Effector memory CD4-positive, alpha-beta T cell (primary cell): ENCODE results near the gene KCTD20.

Source experiments
- DNase-seq, 3 donors: peaks; one replicate each; pipeline ENCODE4 v3.0.0-alpha.2; 2020
- H3K27ac ChIP-seq: 2 replicates; pipeline ENCODE4 v1.7.0; 2013; ENCODE audit warnings: mild to moderate bottlenecking, low read length, moderate library complexity; ENCODE audit not compliant: insufficient read depth, poor library complexity, severe bottlenecking
- H3K27me3 ChIP-seq: replicated peaks from 2 replicates; pipeline ENCODE4 v1.7.0; 2013; ENCODE audit warnings: mild to moderate bottlenecking, low read length; ENCODE audit not compliant: insufficient read depth, control insufficient read depth, poor library complexity, severe bottlenecking
- H3K36me3 ChIP-seq: 2 replicates; pipeline ENCODE4 v1.7.0; 2013; ENCODE audit warnings: mild to moderate bottlenecking, low read length, moderate library complexity; ENCODE audit not compliant: control insufficient read depth, insufficient read depth
- H3K4me1 ChIP-seq: 2 replicates; pipeline ENCODE4 v1.7.0; 2013; ENCODE audit warnings: low read length, mild to moderate bottlenecking; ENCODE audit not compliant: control insufficient read depth, insufficient read depth, poor library complexity, severe bottlenecking
- H3K4me3 ChIP-seq: 2 replicates; pipeline ENCODE4 v1.7.0; 2013; ENCODE audit warnings: low read length, low read depth, mild to moderate bottlenecking; ENCODE audit not compliant: insufficient read depth, poor library complexity, severe bottlenecking
- H3K9me3 ChIP-seq: 2 replicates; pipeline ENCODE4 v1.7.0; 2013; ENCODE audit warnings: mild to moderate bottlenecking, low read length, moderate library complexity; ENCODE audit not compliant: control insufficient read depth

Gene KCTD20

GRCh38 chr6:36504982-36505381, 62.2 kb downstream of the KCTD20 start:
- H3K9me3 ChIP-seq: no peaks in the 10 kb centered on the region
- no peaks in the 10 kb centered on the region for H3K27me3 ChIP-seq
- H3K27ac ChIP-seq: no peak overlapping the region
- peaks cover 21% of the 10 kb centered on the region for H3K4me1 ChIP-seq
- no peak overlapping the region for H3K4me3 ChIP-seq
- no peak for DNase-seq
- peaks cover 29% of the 10 kb centered on the region for H3K36me3 ChIP-seq

- Histone ChIP-seq H3K36me3 (peaks cover 36% of the 10 kb centered on the region), H3K27me3 (no peaks in the 10 kb centered on the region), H3K4me1 (peaks cover 21% of the 10 kb centered on the region), H3K27ac (peak overlapping the region; percentile 35), H3K4me3 (no peak overlapping the region), H3K9me3 (no peaks in the 10 kb centered on the region)
- DNase-seq: no peak
Observed at GRCh38 chr6:36505744-36506534, 63.1 kb downstream of the KCTD20 start.

- H3K27me3 ChIP-seq: no peaks in the 10 kb centered on the region
- H3K36me3 ChIP-seq: peaks cover 43% of the 10 kb centered on the region
- H3K4me1 ChIP-seq: peaks cover 21% of the 10 kb centered on the region
- H3K4me3 ChIP-seq: no peak overlapping the region
- no peak for DNase-seq
- H3K27ac ChIP-seq: peak overlapping the region; percentile 35
- H3K9me3 ChIP-seq: no peaks in the 10 kb centered on the region
Observed at GRCh38 chr6:36506611-36507010, 63.8 kb downstream of the KCTD20 start.

- peaks cover 46% of the 10 kb centered on the region for H3K36me3 ChIP-seq
Observed at GRCh38 chr6:36508532-36508931, 65.7 kb downstream of the KCTD20 start.

GRCh38 chr6:36510365-36510764, 67.6 kb downstream of the KCTD20 start:
- peaks cover 21% of the 10 kb centered on the region for H3K4me1 ChIP-seq
- H3K36me3 ChIP-seq: peaks cover 47% of the 10 kb centered on the region
- H3K27me3 ChIP-seq: no peaks in the 10 kb centered on the region
- no peak for DNase-seq
- H3K9me3 ChIP-seq: no peaks in the 10 kb centered on the region
- H3K27ac ChIP-seq: no peak overlapping the region
- no peak overlapping the region for H3K4me3 ChIP-seq

More at GRCh38 chr6:36508532-36508931, 65.7 kb downstream of the KCTD20 start:
- H3K4me3 ChIP-seq: no peak overlapping the region
- no peaks in the 10 kb centered on the region for H3K9me3 ChIP-seq
- DNase-seq: no peak
- H3K4me1 ChIP-seq: peaks cover 21% of the 10 kb centered on the region
- no peak overlapping the region for H3K27ac ChIP-seq
- H3K27me3 ChIP-seq: no peaks in the 10 kb centered on the region

- Histone ChIP-seq H3K9me3 (no peaks in the 10 kb centered on the region), H3K4me1 (peaks cover 5% of the 10 kb centered on the region), H3K36me3 (peaks cover 72% of the 10 kb centered on the region), H3K27me3 (no peaks in the 10 kb centered on the region), H3K27ac (no peak overlapping the region), H3K4me3 (no peak overlapping the region)
- DNase-seq: no peak
Observed at GRCh38 chr6:36514554-36515456, 72.0 kb downstream of the KCTD20 start.

GRCh38 chr6:36515844-36516243, 73.0 kb downstream of the KCTD20 start:
- H3K27me3 ChIP-seq: no peaks in the 10 kb centered on the region
- H3K4me1 ChIP-seq: peaks cover 9% of the 10 kb centered on the region
- no peak for DNase-seq
- no peak overlapping the region for H3K4me3 ChIP-seq
- no peaks in the 10 kb centered on the region for H3K9me3 ChIP-seq
- no peak overlapping the region for H3K27ac ChIP-seq
- H3K36me3 ChIP-seq: peaks cover 74% of the 10 kb centered on the region

- Histone ChIP-seq H3K9me3 (no peaks in the 10 kb centered on the region), H3K27me3 (no peaks in the 10 kb centered on the region), H3K36me3 (peaks cover 74% of the 10 kb centered on the region), H3K4me3 (no peak overlapping the region), H3K27ac (no peak overlapping the region), H3K4me1 (peaks cover 9% of the 10 kb centered on the region)
- DNase-seq: no peak
Observed at GRCh38 chr6:36516559-36516958, 73.8 kb downstream of the KCTD20 start.

GRCh38 chr6:36516988-36517387, 74.2 kb downstream of the KCTD20 start:
- H3K27ac ChIP-seq: no peak overlapping the region

GRCh38 chr6:36517408-36517807, 74.6 kb downstream of the KCTD20 start:
- DNase-seq: no peak
- Histone ChIP-seq H3K4me1 (peaks cover 9% of the 10 kb centered on the region), H3K9me3 (no peaks in the 10 kb centered on the region), H3K36me3 (peaks cover 74% of the 10 kb centered on the region), H3K27ac (no peak overlapping the region), H3K4me3 (no peak overlapping the region), H3K27me3 (no peaks in the 10 kb centered on the region)

More at GRCh38 chr6:36516988-36517387, 74.2 kb downstream of the KCTD20 start:
- no peak for DNase-seq
- Histone ChIP-seq H3K27me3 (no peaks in the 10 kb centered on the region), H3K4me1 (peaks cover 9% of the 10 kb centered on the region), H3K4me3 (no peak overlapping the region), H3K36me3 (peaks cover 74% of the 10 kb centered on the region), H3K9me3 (no peaks in the 10 kb centered on the region)
